ENCODE data around the gene CCNL2.
"Not testable (repeated sequence)": the region's sequence is repeated elsewhere in the genome, so short reads cannot be mapped to it uniquely, and the experiment has no call there.

The CCNL2 gene

GRCh38 chr1:1373815-1374588, 25.1 kb downstream of the CCNL2 start:
- Histone ChIP-seq H3K36me3 (peaks cover 31% of the 10 kb centered on the region), H3K4me1 (peaks cover 62% of the 10 kb centered on the region), H3K4me2 (peak overlapping the region; percentile 100), H3K27ac (peak overlapping the region; percentile 99), H4K20me1 (peaks cover 44% of the 10 kb centered on the region), H3K4me3 (peak overlapping the region; percentile 100), H3K9me3 (no peaks in the 10 kb centered on the region), H3K27me3 (no peaks in the 10 kb centered on the region), H3K9ac (peak overlapping the region; percentile 98)
- no peak for TF ChIP-seq Cebpa-rat (IDR thresholded peaks at IDR 0.05)

- H3K9me3 ChIP-seq = no peaks in the 10 kb centered on the region
- H3K4me3 ChIP-seq = peak overlapping the region; percentile 100
- peaks cover 44% of the 10 kb centered on the region for H4K20me1 ChIP-seq
- TF ChIP-seq Cebpa-rat (IDR thresholded peaks at IDR 0.05) = no peak
- peak overlapping the region; percentile 100 for H3K4me2 ChIP-seq
- 0 out of 2 replicates have a peak overlapping the region, but pooled peaks have one; percentile 99 for H3K27ac ChIP-seq
- peaks cover 62% of the 10 kb centered on the region for H3K4me1 ChIP-seq
- no peaks in the 10 kb centered on the region for H3K27me3 ChIP-seq
- H3K9ac ChIP-seq = peak overlapping the region; percentile 98
- peaks cover 30% of the 10 kb centered on the region for H3K36me3 ChIP-seq
Measured at GRCh38 chr1:1373051-1373814, 25.9 kb downstream of the CCNL2 start.

- Histone ChIP-seq H3K27ac (peak overlapping the region; percentile 75), H3K9me3 (peaks cover 4% of the 10 kb centered on the region; the same call in 1 of the 2 replicates), H3K4me3 (peak overlapping the region; percentile 58), H3K4me1 (peaks cover 62% of the 10 kb centered on the region), H3K9ac (peak overlapping the region; percentile 54), H4K20me1 (peaks cover 44% of the 10 kb centered on the region), H3K36me3 (peaks cover 30% of the 10 kb centered on the region), H3K4me2 (peak overlapping the region; percentile 100), H3K27me3 (no peaks in the 10 kb centered on the region)
- no peak for TF ChIP-seq Cebpa-rat (IDR thresholded peaks at IDR 0.05)
Measured at GRCh38 chr1:1371746-1372711, 27.1 kb downstream of the CCNL2 start.

- Histone ChIP-seq H3K4me2 (peak overlapping the region; percentile 100), H3K36me3 (peaks cover 25% of the 10 kb centered on the region), H3K9me3 (peaks cover 10% of the 10 kb centered on the region), H3K27ac (peak overlapping the region; percentile 75), H3K27me3 (no peaks in the 10 kb centered on the region), H3K9ac (peak overlapping the region; percentile 54; the same call in 1 of the 2 replicates), H3K4me3 (peak overlapping the region; percentile 58), H4K20me1 (peaks cover 44% of the 10 kb centered on the region), H3K4me1 (peaks cover 62% of the 10 kb centered on the region)
- peak; percentile 58; the same call in 1 of the 2 replicates for TF ChIP-seq Cebpa-rat (IDR thresholded peaks at IDR 0.05)
Measured at GRCh38 chr1:1371364-1371745, 27.8 kb downstream of the CCNL2 start.

GRCh38 chr1:1370771-1371300, 28.3 kb downstream of the CCNL2 start:
- peaks cover 21% of the 10 kb centered on the region for H3K36me3 ChIP-seq
- H3K4me1 ChIP-seq = peaks cover 57% of the 10 kb centered on the region
- no peaks in the 10 kb centered on the region for H3K27me3 ChIP-seq
- peaks cover 44% of the 10 kb centered on the region for H4K20me1 ChIP-seq
- TF ChIP-seq Cebpa-rat (IDR thresholded peaks at IDR 0.05) = no peak
- peaks cover 16% of the 10 kb centered on the region for H3K9me3 ChIP-seq
- peak overlapping the region; percentile 58 for H3K4me3 ChIP-seq
- peak overlapping the region; percentile 100 for H3K4me2 ChIP-seq
- H3K9ac ChIP-seq = peak overlapping the region; percentile 54; the same call in 1 of the 2 replicates
- H3K27ac ChIP-seq = peak overlapping the region; percentile 75

GRCh38 chr1:1370094-1370493, 29.0 kb downstream of the CCNL2 start:
- H3K4me3 ChIP-seq, H3K27me3 ChIP-seq, H3K9ac ChIP-seq: not testable (repeated sequence)
- peaks cover 55% of the 10 kb centered on the region for H3K4me1 ChIP-seq
- peaks cover 21% of the 10 kb centered on the region for H3K36me3 ChIP-seq
- H3K9me3 ChIP-seq = peaks cover 19% of the 10 kb centered on the region
- peaks cover 44% of the 10 kb centered on the region for H4K20me1 ChIP-seq
- peak overlapping the region; percentile 75; the same call in 1 of the 2 replicates for H3K27ac ChIP-seq
- H3K4me2 ChIP-seq = peak overlapping the region; percentile 100

- TF ChIP-seq Cebpa-rat (IDR thresholded peaks at IDR 0.05) = no peak
- Histone ChIP-seq H3K27ac (no peak overlapping the region), H3K4me2 (no peak overlapping the region), H3K9me3 (peaks cover 19% of the 10 kb centered on the region), H4K20me1 (peaks cover 19% of the 10 kb centered on the region), H3K4me1 (peaks cover 33% of the 10 kb centered on the region), H3K4me3 (no peak overlapping the region), H3K36me3 (peaks cover 2% of the 10 kb centered on the region; the same call in 1 of the 2 replicates), H3K9ac (no peak overlapping the region), H3K27me3 (no peaks in the 10 kb centered on the region)
Measured at GRCh38 chr1:1367315-1367714, 31.8 kb downstream of the CCNL2 start.

GRCh38 chr1:1366699-1367066, 32.5 kb downstream of the CCNL2 start:
- H3K4me1 ChIP-seq = peaks cover 26% of the 10 kb centered on the region
- H3K36me3 ChIP-seq = no peaks in the 10 kb centered on the region
- H3K27ac ChIP-seq = no peak overlapping the region
- no peak for TF ChIP-seq Cebpa-rat (IDR thresholded peaks at IDR 0.05)
- H3K9me3 ChIP-seq = peaks cover 19% of the 10 kb centered on the region
- H4K20me1 ChIP-seq = peaks cover 13% of the 10 kb centered on the region
- H3K4me2 ChIP-seq = no peak overlapping the region
- no peak overlapping the region for H3K9ac ChIP-seq
- no peak overlapping the region for H3K4me3 ChIP-seq
- no peaks in the 10 kb centered on the region for H3K27me3 ChIP-seq
